H9 (cell line): ENCODE data around the gene CTDSPL. TPM values are rescaled to one million over a fixed set of nuclear protein-coding genes. Genes with fewer than 3 reads are reported as not detected.

Experiments used
- DNase-seq: peaks from one replicate; pipeline ENCODE4 v3.0.0-alpha.2; 2017
- H2AFZ ChIP-seq: one replicate; pipeline ENCODE4 v1.6.1; 2013; ENCODE audit warnings: mild to moderate bottlenecking, low read length, control low read depth, moderate library complexity
- H2AK5ac ChIP-seq: 2 replicates; pipeline ENCODE4 v1.6.1; 2013; ENCODE audit warnings: low read length, control low read depth, mixed read lengths; ENCODE audit not compliant: insufficient read length
- H2BK120ac ChIP-seq: one replicate; pipeline ENCODE4 v1.6.1; 2013; ENCODE audit warnings: low read depth, mild to moderate bottlenecking, low read length, control low read depth, inconsistent platforms; ENCODE audit not compliant: poor library complexity, severe bottlenecking
- H2BK12ac ChIP-seq: 2 replicates; pipeline ENCODE4 v1.6.1; 2013; ENCODE audit warnings: low read length, control low read depth, mixed read lengths, low read depth; ENCODE audit not compliant: insufficient read length
- H2BK15ac ChIP-seq: 2 replicates; pipeline ENCODE4 v1.6.1; 2013; ENCODE audit warnings: low read depth, low read length, control low read depth
- H2BK20ac ChIP-seq: one replicate; pipeline ENCODE4 v1.6.1; 2013; ENCODE audit warnings: low read depth, mild to moderate bottlenecking, low read length, control low read depth, inconsistent platforms; ENCODE audit not compliant: poor library complexity, severe bottlenecking
- H2BK5ac ChIP-seq: 2 replicates; pipeline ENCODE4 v1.6.1; 2013; ENCODE audit warnings: low read length, control low read depth, mixed read lengths; ENCODE audit not compliant: insufficient read length
- H3K14ac ChIP-seq: 2 replicates; pipeline ENCODE4 v1.6.1; 2013; ENCODE audit warnings: low read length, control low read depth; ENCODE audit not compliant: insufficient read depth
- H3K18ac ChIP-seq: 2 replicates; pipeline ENCODE4 v1.6.1; 2013; ENCODE audit warnings: low read depth, mild to moderate bottlenecking, mixed read lengths, low read length, control low read depth; ENCODE audit not compliant: insufficient read length
- H3K23ac ChIP-seq: 2 replicates; pipeline ENCODE4 v1.6.1; 2013; ENCODE audit warnings: low read length, control low read depth, mixed read lengths, low read depth; ENCODE audit not compliant: insufficient read length
- H3K23me2 ChIP-seq: 2 replicates; pipeline ENCODE4 v1.6.1; 2013; ENCODE audit warnings: low read depth, mild to moderate bottlenecking, mixed read lengths, low read length, control low read depth; ENCODE audit not compliant: insufficient read length, poor library complexity, severe bottlenecking
- H3K27ac ChIP-seq: 2 replicates; pipeline ENCODE4 v1.5.1; 2013; ENCODE audit warnings: low read length, control low read depth, mixed read lengths, low read depth; ENCODE audit not compliant: insufficient read length
- H3K27me3 ChIP-seq: 2 replicates; pipeline ENCODE4 v1.6.1; 2013; ENCODE audit warnings: low read length, control low read depth, inconsistent platforms; ENCODE audit not compliant: insufficient read depth
- H3K4ac ChIP-seq: 2 replicates; pipeline ENCODE4 v1.6.1; 2013; ENCODE audit warnings: low read depth, mild to moderate bottlenecking, control low read depth, inconsistent platforms, low read length, moderate library complexity
- H3K4me1 ChIP-seq: 2 replicates; pipeline ENCODE4 v1.6.1; 2013; ENCODE audit warnings: low read length, control low read depth, inconsistent platforms; ENCODE audit not compliant: insufficient read depth
- H3K4me2 ChIP-seq: 2 replicates; pipeline ENCODE4 v1.6.1; 2013; ENCODE audit warnings: low read length, control low read depth, mixed read lengths; ENCODE audit not compliant: insufficient read length, insufficient read depth
- H3K56ac ChIP-seq: 2 replicates; pipeline ENCODE4 v1.6.1; 2013; ENCODE audit warnings: low read depth, mild to moderate bottlenecking, mixed read lengths, low read length, control low read depth; ENCODE audit not compliant: insufficient read length
- H3K79me1 ChIP-seq: 2 replicates; pipeline ENCODE4 v1.6.1; 2013; ENCODE audit warnings: low read depth, mild to moderate bottlenecking, moderate library complexity, low read length, control low read depth, inconsistent platforms; ENCODE audit not compliant: insufficient read depth, poor library complexity, severe bottlenecking
- H3K79me2 ChIP-seq: 2 replicates; pipeline ENCODE4 v1.6.1; 2013; ENCODE audit warnings: low read length, control low read depth, inconsistent platforms; ENCODE audit not compliant: insufficient read depth
- H3K9ac ChIP-seq: 2 replicates; pipeline ENCODE4 v1.6.1; 2013; ENCODE audit warnings: low read length, control low read depth, mixed read lengths; ENCODE audit not compliant: insufficient read length; ENCODE audit errors: extremely low read depth
- H3K9me3 ChIP-seq: one replicate; pipeline ENCODE4 v1.6.1; 2013; ENCODE audit warnings: low read depth, low read length, inconsistent platforms; ENCODE audit not compliant: control insufficient read depth
- H3T11ph ChIP-seq: one replicate; pipeline ENCODE4 v1.6.1; 2013; ENCODE audit warnings: mild to moderate bottlenecking, low read length, control low read depth, inconsistent platforms
- H4K20me1 ChIP-seq: one replicate; pipeline ENCODE4 v1.6.1; 2013; ENCODE audit not compliant: control insufficient read depth, insufficient read length, insufficient read depth
- H4K5ac ChIP-seq: 2 replicates; pipeline ENCODE4 v1.6.1; 2013; ENCODE audit warnings: low read depth, mild to moderate bottlenecking, mixed read lengths, low read length, control low read depth; ENCODE audit not compliant: insufficient read length
- H4K8ac ChIP-seq: replicated peaks from 2 replicates; pipeline ENCODE4 v1.6.1; 2013; ENCODE audit warnings: low read length, control low read depth, mixed read lengths, low read depth; ENCODE audit not compliant: insufficient read length
- H4K91ac ChIP-seq: 2 replicates; pipeline ENCODE4 v1.6.1; 2013; ENCODE audit warnings: low read depth, mild to moderate bottlenecking, moderate library complexity, mixed read lengths, low read length, control low read depth; ENCODE audit not compliant: insufficient read length
- H3K27ac Mint-ChIP-seq, 3 experiments: 2 replicates in 2 of 3; 3 replicates in 1 of 3; pipeline ENCODE4 v1.8.0; 2020 to 2021; ENCODE audit warnings: mixed read lengths in 3 of 3, mild to moderate bottlenecking in 1 of 3, moderate library complexity in 1 of 3
- H3K27me3 Mint-ChIP-seq: 2 replicates; pipeline ENCODE4 v1.8.0; 2021; ENCODE audit warnings: low read depth, mild to moderate bottlenecking, moderate library complexity, mixed read lengths
- H3K36me3 Mint-ChIP-seq, 3 experiments: 2 replicates in 2 of 3; 3 replicates in 1 of 3; pipeline ENCODE4 v1.8.0; 2020 to 2021; ENCODE audit warnings: low read depth in 3 of 3, mixed read lengths in 3 of 3; ENCODE audit not compliant: insufficient read depth in 1 of 3
- H3K4me1 Mint-ChIP-seq, 2 experiments: 2 replicates each; pipeline ENCODE4 v1.8.0; 2020; ENCODE audit warnings: mixed read lengths in 2 of 2
- H3K4me3 Mint-ChIP-seq, 2 experiments: 2 replicates in 1 of 2; 3 replicates in 1 of 2; pipeline ENCODE4 v1.8.0; 2020 to 2021; ENCODE audit warnings: mild to moderate bottlenecking in 2 of 2, mixed read lengths in 2 of 2, moderate library complexity in 1 of 2
- H3K9me3 Mint-ChIP-seq, 2 experiments: 2 replicates in 1 of 2; 3 replicates in 1 of 2; pipeline ENCODE4 v1.8.0; 2020; ENCODE audit warnings: mild to moderate bottlenecking in 2 of 2, mixed read lengths in 2 of 2, moderate library complexity in 1 of 2
- WGBS: extraction: QIAGEN DNeasy Blood & Tissue Kit; methylation state at CpG from one replicate; pipeline ENCODE4 v1.1.7; 2013; ENCODE audit warnings: missing lambda C conversion rate, low lambda C conversion rate, mixed read lengths; ENCODE audit not compliant: insufficient read length; ENCODE audit errors: extremely low coverage; 5-methylcytosine and 5-hydroxymethylcytosine counted together
- total RNA-seq: library from RNA; stranded (reverse); gene quantifications from 2 replicates; pipeline ENCODE4 v1.2.1, GENCODE V29; 2021
- TF ChIP-seq, protein P1 (sequence below): fragments of 200-600 bp; sonication (generic); conservative IDR thresholded peaks from 3 replicates; pipeline ENCODE4 v1.8.0; 2021; ENCODE audit warnings: antibody characterized with exemption, mild to moderate bottlenecking

The CTDSPL gene
- total RNA-seq, 1 experiment from 2014 or later = 20.8 TPM

DNA sequence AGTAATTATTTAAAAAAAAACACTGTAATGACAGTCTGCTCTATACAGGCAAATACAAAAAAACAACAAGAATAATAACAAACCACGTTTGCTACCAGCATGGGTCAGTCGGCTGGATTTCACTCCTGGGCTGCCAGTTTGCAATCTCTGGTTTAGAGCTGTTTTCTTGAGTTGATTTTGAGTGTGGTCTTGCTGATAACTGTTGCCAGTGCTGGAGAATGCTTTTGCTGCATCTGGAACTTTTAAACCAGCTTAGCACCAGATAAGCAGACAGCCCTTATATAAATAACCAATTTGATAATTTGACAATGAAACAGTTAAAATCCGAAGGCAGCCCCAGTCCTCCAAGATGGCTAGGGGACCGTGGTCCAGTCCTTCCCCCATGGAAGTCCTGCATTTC, 14.0 kb upstream of the CTDSPL start:
- no peak overlapping the region for H2AK5ac ChIP-seq
- no peaks in the 10 kb centered on the region for H4K20me1 ChIP-seq
- no peak overlapping the region for H2AFZ ChIP-seq
- H3K4me1 Mint-ChIP-seq = peaks cover 9 to 10% of the 10 kb centered on the region in 2 experiments
- H3K14ac ChIP-seq = no peak overlapping the region
- no peak overlapping the region for H3K4me2 ChIP-seq
- H3K79me1 ChIP-seq = no peaks in the 10 kb centered on the region
- H3K23me2 ChIP-seq = no peaks in the 10 kb centered on the region
- TF ChIP-seq, protein P1, sequence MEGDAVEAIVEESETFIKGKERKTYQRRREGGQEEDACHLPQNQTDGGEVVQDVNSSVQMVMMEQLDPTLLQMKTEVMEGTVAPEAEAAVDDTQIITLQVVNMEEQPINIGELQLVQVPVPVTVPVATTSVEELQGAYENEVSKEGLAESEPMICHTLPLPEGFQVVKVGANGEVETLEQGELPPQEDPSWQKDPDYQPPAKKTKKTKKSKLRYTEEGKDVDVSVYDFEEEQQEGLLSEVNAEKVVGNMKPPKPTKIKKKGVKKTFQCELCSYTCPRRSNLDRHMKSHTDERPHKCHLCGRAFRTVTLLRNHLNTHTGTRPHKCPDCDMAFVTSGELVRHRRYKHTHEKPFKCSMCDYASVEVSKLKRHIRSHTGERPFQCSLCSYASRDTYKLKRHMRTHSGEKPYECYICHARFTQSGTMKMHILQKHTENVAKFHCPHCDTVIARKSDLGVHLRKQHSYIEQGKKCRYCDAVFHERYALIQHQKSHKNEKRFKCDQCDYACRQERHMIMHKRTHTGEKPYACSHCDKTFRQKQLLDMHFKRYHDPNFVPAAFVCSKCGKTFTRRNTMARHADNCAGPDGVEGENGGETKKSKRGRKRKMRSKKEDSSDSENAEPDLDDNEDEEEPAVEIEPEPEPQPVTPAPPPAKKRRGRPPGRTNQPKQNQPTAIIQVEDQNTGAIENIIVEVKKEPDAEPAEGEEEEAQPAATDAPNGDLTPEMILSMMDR = no peak
- no peaks in the 10 kb centered on the region for H3K9me3 ChIP-seq
- WGBS = no CpG with 5 or more reads among the region's 4 CpGs
- H3K27me3 Mint-ChIP-seq = no peaks in the 10 kb centered on the region; the same call in 1 of the 2 replicates
- no peaks in the 10 kb centered on the region; a peak in 1 of 5 replicates for H3K9me3 Mint-ChIP-seq
- H3K27ac ChIP-seq = no peak overlapping the region
- no peaks in the 10 kb centered on the region for H3K27me3 ChIP-seq
- peaks cover 2 to 14% (median 2%) of the 10 kb centered on the region in 3 experiments; a peak in 6 of 7 replicates for H3K36me3 Mint-ChIP-seq
- DNase-seq = no peak
- H3T11ph ChIP-seq = no peak overlapping the region
- peaks cover 6% of the 10 kb centered on the region; the same call in 1 of the 2 replicates for H3K4me1 ChIP-seq
- no peak overlapping the region for H4K91ac ChIP-seq
- H2BK12ac ChIP-seq = no peak overlapping the region
- no peak overlapping the region for H2BK15ac ChIP-seq
- H3K9ac ChIP-seq = no peak overlapping the region
- no peaks in the 10 kb centered on the region for H3K79me2 ChIP-seq
- H2BK20ac ChIP-seq = no peak overlapping the region
- no peak overlapping the region for H2BK120ac ChIP-seq
- H3K18ac ChIP-seq = no peak overlapping the region
- H3K56ac ChIP-seq = no peak overlapping the region
- H3K27ac Mint-ChIP-seq = no peak overlapping the region
- no peak overlapping the region for H3K4me3 Mint-ChIP-seq
- no peak overlapping the region for H3K4ac ChIP-seq
- no peak overlapping the region for H3K23ac ChIP-seq
- no peak overlapping the region for H2BK5ac ChIP-seq
- no peak overlapping the region for H4K5ac ChIP-seq
- no peak overlapping the region for H4K8ac ChIP-seq
